ENCODE measurements around the gene RABGEF1.
A peak's percentile ranks its signal among the peaks of the same experiment; 100 is the strongest.
"Not testable (repeated sequence)": the region's sequence is repeated elsewhere in the genome, so short reads cannot be mapped to it uniquely, and the experiment has no call there.

RABGEF1 gene

GRCh38 chr7:66839814-66840213 lies 99.3 kb downstream of the RABGEF1 start:
- no peak for ATAC-seq
- Mint-ChIP-seq H3K27me3 (no peaks in the 10 kb centered on the region), H3K4me1 (peaks cover 15% of the 10 kb centered on the region), H3K9me3 (no peaks in the 10 kb centered on the region), H3K27ac (no peak overlapping the region), H3K4me3 (no peak overlapping the region)
- no peak for DNase-seq

- Mint-ChIP-seq H3K27ac (peak overlapping the region in 1 of 2 donors; percentile 88), H3K4me3 (no peak overlapping the region)
These were observed 99.8 kb downstream of the RABGEF1 start for GRCh38 chr7:66840316-66840715.

GRCh38 chr7:66841898-66842297 lies 101.4 kb downstream of the RABGEF1 start:
- H3K4me3 Mint-ChIP-seq = no peak overlapping the region
- no peaks in the 10 kb centered on the region for H3K9me3 Mint-ChIP-seq
- H3K27ac Mint-ChIP-seq = no peak overlapping the region
- H3K4me1 Mint-ChIP-seq = peaks cover 29% of the 10 kb centered on the region
- ATAC-seq (no peak), DNase-seq (no peak)
- no peaks in the 10 kb centered on the region for H3K27me3 Mint-ChIP-seq

More at GRCh38 chr7:66840316-66840715, 99.8 kb downstream of the RABGEF1 start:
- DNase-seq (no peak), ATAC-seq (no peak)
- Mint-ChIP-seq H3K27me3 (no peaks in the 10 kb centered on the region), H3K4me1 (peaks cover 15% of the 10 kb centered on the region), H3K9me3 (no peaks in the 10 kb centered on the region)

- not testable (repeated sequence) for H3K9me3 Mint-ChIP-seq, H3K27me3 Mint-ChIP-seq, ATAC-seq, H3K27ac Mint-ChIP-seq, DNase-seq
- peaks cover 38% of the 10 kb centered on the region for H3K4me1 Mint-ChIP-seq
- peak overlapping the region; percentile 98 to 99 for H3K4me3 Mint-ChIP-seq
These were observed 103.0 kb downstream of the RABGEF1 start for GRCh38 chr7:66843492-66843891.

GRCh38 chr7:66844552-66845378 lies 104.2 kb downstream of the RABGEF1 start:
- ATAC-seq (peak; percentile 97), DNase-seq (peak; percentile 99)
- peak overlapping the region; percentile 99 for H3K27ac Mint-ChIP-seq
- H3K4me3 Mint-ChIP-seq = peak overlapping the region; percentile 98 to 99
- no peaks in the 10 kb centered on the region for H3K27me3 Mint-ChIP-seq
- H3K4me1 Mint-ChIP-seq = peaks cover 39% of the 10 kb centered on the region
- H3K9me3 Mint-ChIP-seq = no peaks in the 10 kb centered on the region

GRCh38 chr7:66845379-66846095 lies 105.0 kb downstream of the RABGEF1 start:
- Mint-ChIP-seq H3K4me1 (peaks cover 39% of the 10 kb centered on the region), H3K9me3 (no peaks in the 10 kb centered on the region), H3K27ac (peak overlapping the region; percentile 99), H3K4me3 (peak overlapping the region; percentile 98 to 99), H3K27me3 (no peaks in the 10 kb centered on the region)
- ATAC-seq (no peak), DNase-seq (no peak)

- peak overlapping the region; percentile 99 for H3K27ac Mint-ChIP-seq
- H3K27me3 Mint-ChIP-seq, H3K9me3 Mint-ChIP-seq, ATAC-seq, DNase-seq: not testable (repeated sequence)
- H3K4me3 Mint-ChIP-seq = peak overlapping the region; percentile 98 to 99
- H3K4me1 Mint-ChIP-seq = peaks cover 39% of the 10 kb centered on the region
These were observed 105.5 kb downstream of the RABGEF1 start for GRCh38 chr7:66846096-66846445.

GRCh38 chr7:66847523-66847855 lies 107.0 kb downstream of the RABGEF1 start:
- H3K27ac Mint-ChIP-seq = not testable (repeated sequence)

GRCh38 chr7:66847879-66848790 lies 107.6 kb downstream of the RABGEF1 start:
- peak overlapping the region; percentile 89 for H3K27ac Mint-ChIP-seq
- ATAC-seq (no peak), DNase-seq (peak in 1 of 2 donors; percentile 26)
- H3K4me1 Mint-ChIP-seq = peaks cover 34% of the 10 kb centered on the region
- no peaks in the 10 kb centered on the region for H3K9me3 Mint-ChIP-seq
- H3K27me3 Mint-ChIP-seq = no peaks in the 10 kb centered on the region
- peak overlapping the region in 1 of 2 donors; percentile 23 for H3K4me3 Mint-ChIP-seq

More at GRCh38 chr7:66847523-66847855, 107.0 kb downstream of the RABGEF1 start:
- H3K4me3 Mint-ChIP-seq, H3K27me3 Mint-ChIP-seq, ATAC-seq, DNase-seq, H3K9me3 Mint-ChIP-seq: not testable (repeated sequence)
- H3K4me1 Mint-ChIP-seq = peaks cover 39% of the 10 kb centered on the region

GRCh38 chr7:66859339-66859738 lies 118.8 kb downstream of the RABGEF1 start:
- peak overlapping the region; percentile 29 to 97 for H3K27ac Mint-ChIP-seq
- no peak for DNase-seq
- peaks cover 24% of the 10 kb centered on the region for H3K4me1 Mint-ChIP-seq
- no peaks in the 10 kb centered on the region for H3K27me3 Mint-ChIP-seq
- ATAC-seq = no peak
- no peaks in the 10 kb centered on the region for H3K9me3 Mint-ChIP-seq
- H3K4me3 Mint-ChIP-seq = peak overlapping the region; percentile 75 to 84

GRCh38 chr7:66859794-66860645 lies 119.5 kb downstream of the RABGEF1 start:
- peak in 1 of 2 donors; percentile 28 for DNase-seq
- Mint-ChIP-seq H3K4me3 (peak overlapping the region; percentile 75 to 84), H3K27me3 (no peaks in the 10 kb centered on the region), H3K9me3 (no peaks in the 10 kb centered on the region), H3K27ac (peak overlapping the region; percentile 29 to 97), H3K4me1 (peaks cover 31% of the 10 kb centered on the region)
- peak; percentile 97 for ATAC-seq

GRCh38 chr7:66860767-66861166 lies 120.2 kb downstream of the RABGEF1 start:
- ATAC-seq (no peak), DNase-seq (no peak)
- no peaks in the 10 kb centered on the region for H3K27me3 Mint-ChIP-seq
- H3K9me3 Mint-ChIP-seq = no peaks in the 10 kb centered on the region
- H3K4me3 Mint-ChIP-seq = no peak overlapping the region
- peaks cover 34% of the 10 kb centered on the region for H3K4me1 Mint-ChIP-seq
- no peak overlapping the region for H3K27ac Mint-ChIP-seq

Measured in stimulated activated naive CD8-positive, alpha-beta T cell treated with anti-CD3 and anti-CD28 coated beads, Interleukin-15, amount 100 ng/mL, for 72 hours (primary cell).